HG02970 (cell line): ENCODE results near the gene ZC3H14.
A peak's percentile ranks its signal among the peaks of the same experiment; 100 is the strongest.
"Not testable (repeated sequence)": the region's sequence is repeated elsewhere in the genome, so short reads cannot be mapped to it uniquely, and the experiment has no call there.

Experiments used
- ATAC-seq: cut with Tn5 transposase; IDR thresholded peaks from one replicate; pipeline ENCODE4 v1.9.1; 2021; ENCODE audit warnings: mild to moderate bottlenecking, moderate library complexity, moderate number of reproducible peaks; ENCODE audit not compliant: unreplicated experiment, low FRiP score

ZC3H14 gene

GRCh38 chr14:88562831-88563686, at the start of gene ZC3H14:
ZC3H14 (plus strand) TSS chr14:88563037; CDS start chr14:88563134, 97 bp downstream.
- ATAC-seq = peak; percentile 98

- ATAC-seq = no peak
These were observed 47.2 kb upstream of the ZC3H14 start for GRCh38 chr14:88515499-88516221.

- ATAC-seq = no peak
These were observed 45.9 kb upstream of the ZC3H14 start for GRCh38 chr14:88516861-88517357.

GRCh38 chr14:88518592-88519512, 44.0 kb upstream of the ZC3H14 start:
- no peak for ATAC-seq

- ATAC-seq = no peak
These were observed 42.9 kb upstream of the ZC3H14 start for GRCh38 chr14:88519907-88520306.

- no peak for ATAC-seq
These were observed 41.0 kb upstream of the ZC3H14 start for GRCh38 chr14:88521818-88522217.

GRCh38 chr14:88522393-88522792, 40.4 kb upstream of the ZC3H14 start:
- ATAC-seq = no peak

- not testable (repeated sequence) for ATAC-seq
These were observed 32.9 kb upstream of the ZC3H14 start for GRCh38 chr14:88529889-88530288.

GRCh38 chr14:88533064-88533602, 29.7 kb upstream of the ZC3H14 start:
- no peak for ATAC-seq

GRCh38 chr14:88535149-88535548, 27.7 kb upstream of the ZC3H14 start:
- ATAC-seq = no peak

GRCh38 chr14:88535813-88536212, 27.0 kb upstream of the ZC3H14 start:
- ATAC-seq = no peak

GRCh38 chr14:88541324-88541723, 21.5 kb upstream of the ZC3H14 start:
- ATAC-seq = no peak

GRCh38 chr14:88542857-88543795, 19.7 kb upstream of the ZC3H14 start:
- ATAC-seq = no peak

GRCh38 chr14:88545256-88545655, 17.6 kb upstream of the ZC3H14 start:
- ATAC-seq = no peak

- ATAC-seq = no peak
These were observed 16.0 kb upstream of the ZC3H14 start for GRCh38 chr14:88546621-88547385.

- ATAC-seq = no peak
These were observed 15.5 kb upstream of the ZC3H14 start for GRCh38 chr14:88547386-88547780.

GRCh38 chr14:88550078-88550477, 12.8 kb upstream of the ZC3H14 start:
- no peak for ATAC-seq

- ATAC-seq = no peak
These were observed 11.6 kb upstream of the ZC3H14 start for GRCh38 chr14:88551094-88551870.
